ENCODE data around the gene TBC1D8. TPM values are rescaled to one million over a fixed set of nuclear protein-coding genes. Genes with fewer than 3 reads are reported as not detected.
A peak's percentile ranks its signal among the peaks of the same experiment; 100 is the strongest.

The TBC1D8 gene
- total RNA-seq, 4 donors from 2014 or later: 16.7 to 44.0 (median 19.7) TPM

DNA sequence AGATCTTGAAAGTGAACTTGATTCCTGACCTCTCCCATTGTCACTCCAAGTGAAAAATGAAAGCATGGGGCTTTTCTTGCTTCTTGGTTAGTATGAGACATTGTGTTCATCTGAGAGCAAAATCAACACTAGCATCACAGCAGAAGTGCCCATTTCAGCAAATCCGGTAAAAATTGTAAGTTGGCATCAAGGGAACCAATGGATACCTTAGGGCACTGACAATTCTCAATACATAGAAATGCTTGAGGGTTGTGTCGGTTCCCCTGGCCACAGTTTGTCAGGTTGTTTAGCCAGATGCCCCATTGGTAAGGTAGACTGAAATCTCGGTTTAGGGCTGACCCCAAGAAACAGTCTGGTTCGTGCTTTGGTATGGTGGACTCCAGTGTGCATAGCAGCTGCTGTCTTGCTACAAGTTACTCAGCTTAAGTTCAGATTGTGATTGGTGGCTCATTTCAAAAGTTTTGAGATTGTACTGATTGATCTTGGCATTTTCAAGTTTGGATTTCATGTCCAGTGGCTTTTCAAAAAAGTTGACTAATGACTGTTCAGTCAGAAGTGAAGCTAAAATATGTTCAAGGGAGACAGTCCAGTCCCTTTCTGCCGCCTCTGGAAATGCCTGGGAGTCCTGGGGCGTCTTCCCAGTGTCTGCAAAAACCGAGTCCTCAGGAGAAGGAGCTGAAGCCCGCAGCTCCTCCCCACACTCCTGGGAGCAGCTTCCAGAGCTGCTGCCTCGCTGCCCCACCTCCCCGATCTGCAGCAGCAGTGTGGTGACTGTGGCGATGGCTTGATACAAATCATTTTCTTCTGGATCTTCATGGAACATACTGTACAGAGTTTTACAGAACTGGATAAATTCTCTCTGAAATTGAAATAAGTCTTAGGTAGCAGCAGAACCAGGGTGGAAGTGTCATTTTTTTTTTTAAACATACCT lies 143.5 kb downstream of the TBC1D8 start:
- no peak for DNase-seq
- no peaks in the 10 kb centered on the region for H3K4me1 ChIP-seq
- H3K4me3 ChIP-seq: no peak overlapping the region
- H3K36me3 ChIP-seq: no peaks in the 10 kb centered on the region
- intact Hi-C loops (cut with DNase I; ENCODE audit: low total_unique reads): no loop called here
- TF ChIP-seq POLR2A (IDR thresholded peaks at IDR 0.05): no peak
- TF ChIP-seq, protein P1, sequence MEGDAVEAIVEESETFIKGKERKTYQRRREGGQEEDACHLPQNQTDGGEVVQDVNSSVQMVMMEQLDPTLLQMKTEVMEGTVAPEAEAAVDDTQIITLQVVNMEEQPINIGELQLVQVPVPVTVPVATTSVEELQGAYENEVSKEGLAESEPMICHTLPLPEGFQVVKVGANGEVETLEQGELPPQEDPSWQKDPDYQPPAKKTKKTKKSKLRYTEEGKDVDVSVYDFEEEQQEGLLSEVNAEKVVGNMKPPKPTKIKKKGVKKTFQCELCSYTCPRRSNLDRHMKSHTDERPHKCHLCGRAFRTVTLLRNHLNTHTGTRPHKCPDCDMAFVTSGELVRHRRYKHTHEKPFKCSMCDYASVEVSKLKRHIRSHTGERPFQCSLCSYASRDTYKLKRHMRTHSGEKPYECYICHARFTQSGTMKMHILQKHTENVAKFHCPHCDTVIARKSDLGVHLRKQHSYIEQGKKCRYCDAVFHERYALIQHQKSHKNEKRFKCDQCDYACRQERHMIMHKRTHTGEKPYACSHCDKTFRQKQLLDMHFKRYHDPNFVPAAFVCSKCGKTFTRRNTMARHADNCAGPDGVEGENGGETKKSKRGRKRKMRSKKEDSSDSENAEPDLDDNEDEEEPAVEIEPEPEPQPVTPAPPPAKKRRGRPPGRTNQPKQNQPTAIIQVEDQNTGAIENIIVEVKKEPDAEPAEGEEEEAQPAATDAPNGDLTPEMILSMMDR (IDR thresholded peaks at IDR 0.05): no peak
- no peaks in the 10 kb centered on the region for H3K9me3 ChIP-seq
- no peak overlapping the region for H3K27ac ChIP-seq
- H3K27me3 ChIP-seq: no peaks in the 10 kb centered on the region

DNA sequence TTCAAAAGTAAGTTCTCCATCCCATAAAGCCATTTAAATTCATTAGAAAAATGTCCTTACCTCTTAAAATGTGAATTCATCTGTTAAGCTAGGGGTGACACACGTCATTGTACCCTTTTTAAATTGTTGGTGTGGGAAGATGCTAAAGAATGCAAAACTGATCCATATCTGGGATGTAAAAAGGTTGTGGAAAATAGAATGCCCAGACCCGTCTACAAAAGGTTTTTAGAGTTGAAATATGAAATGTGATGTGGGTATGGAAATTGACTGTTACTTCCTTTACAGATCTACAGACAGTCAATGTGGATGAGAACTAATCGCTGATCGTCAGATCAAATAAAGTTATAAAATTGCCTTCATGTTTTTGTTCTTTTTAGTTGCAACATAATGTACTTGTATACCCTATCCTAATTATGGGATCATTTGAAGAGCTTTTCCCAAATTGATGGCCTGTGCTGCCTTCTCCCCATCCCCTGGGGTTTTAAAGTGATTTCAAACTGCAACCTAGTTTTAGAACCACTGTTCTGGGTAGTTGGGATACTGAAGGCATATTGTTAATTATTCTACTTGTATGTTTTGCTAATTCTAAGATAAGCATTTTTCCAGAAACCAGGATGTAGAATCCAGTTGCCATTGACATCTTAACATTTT lies 145.0 kb downstream of the TBC1D8 start:
- no peak overlapping the region for H3K27ac ChIP-seq
- DNase-seq: no peak
- H3K4me1 ChIP-seq: no peaks in the 10 kb centered on the region
- H3K4me3 ChIP-seq: no peak overlapping the region
- H3K27me3 ChIP-seq: no peaks in the 10 kb centered on the region
- intact Hi-C loops (cut with DNase I; ENCODE audit: low total_unique reads): no loop called here
- no peaks in the 10 kb centered on the region for H3K36me3 ChIP-seq
- TF ChIP-seq, protein P1 (IDR thresholded peaks at IDR 0.05): no peak
- no peak for TF ChIP-seq POLR2A (IDR thresholded peaks at IDR 0.05)
- no peaks in the 10 kb centered on the region for H3K9me3 ChIP-seq

DNA sequence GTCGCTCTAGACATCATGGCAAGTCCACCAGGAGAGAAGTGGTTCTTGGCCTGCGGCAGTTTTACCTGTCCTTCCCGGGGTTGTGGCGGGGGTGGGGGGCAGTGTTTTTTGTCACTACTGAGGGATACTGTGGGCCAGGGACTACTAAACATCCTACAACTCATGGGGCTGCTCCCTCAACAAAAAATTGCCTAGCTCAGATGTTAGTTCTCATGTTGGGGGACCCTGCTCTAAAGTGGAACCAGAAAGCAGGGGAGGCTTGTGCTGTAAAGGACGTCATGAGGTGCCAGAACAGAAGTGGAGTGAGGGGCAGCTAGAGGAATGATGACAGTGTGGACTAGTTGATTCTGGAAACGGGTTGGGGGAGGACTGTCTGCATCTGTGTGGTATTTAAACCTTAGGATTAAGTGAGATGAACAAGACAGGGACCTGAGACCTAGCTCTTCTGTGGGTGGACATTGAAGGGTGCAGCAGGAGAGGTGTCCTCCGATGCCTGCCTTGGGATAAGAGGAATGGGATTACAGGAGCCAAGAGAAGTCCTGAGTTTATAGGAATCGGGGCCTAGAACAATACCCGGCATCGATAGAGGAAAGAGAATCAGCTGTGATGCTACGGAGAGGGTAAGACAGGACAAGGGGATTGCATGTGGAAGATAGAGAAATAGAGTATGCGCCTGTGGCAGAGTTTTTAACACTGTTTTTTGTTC lies 146.4 kb downstream of the TBC1D8 start:
- H3K27me3 ChIP-seq: no peaks in the 10 kb centered on the region
- TF ChIP-seq, protein P1 (IDR thresholded peaks at IDR 0.05): no peak
- no peak for TF ChIP-seq POLR2A (IDR thresholded peaks at IDR 0.05)
- no peak overlapping the region for H3K27ac ChIP-seq
- H3K36me3 ChIP-seq: no peaks in the 10 kb centered on the region
- intact Hi-C loops (cut with DNase I; ENCODE audit: low total_unique reads): loop anchor here (5.0 kb wide), 1 partner anchor 148 kb away; the partner anchor contains the start of gene TBC1D8
- H3K4me3 ChIP-seq: no peak overlapping the region
- DNase-seq: no peak
- no peaks in the 10 kb centered on the region for H3K9me3 ChIP-seq
- no peaks in the 10 kb centered on the region for H3K4me1 ChIP-seq

DNA sequence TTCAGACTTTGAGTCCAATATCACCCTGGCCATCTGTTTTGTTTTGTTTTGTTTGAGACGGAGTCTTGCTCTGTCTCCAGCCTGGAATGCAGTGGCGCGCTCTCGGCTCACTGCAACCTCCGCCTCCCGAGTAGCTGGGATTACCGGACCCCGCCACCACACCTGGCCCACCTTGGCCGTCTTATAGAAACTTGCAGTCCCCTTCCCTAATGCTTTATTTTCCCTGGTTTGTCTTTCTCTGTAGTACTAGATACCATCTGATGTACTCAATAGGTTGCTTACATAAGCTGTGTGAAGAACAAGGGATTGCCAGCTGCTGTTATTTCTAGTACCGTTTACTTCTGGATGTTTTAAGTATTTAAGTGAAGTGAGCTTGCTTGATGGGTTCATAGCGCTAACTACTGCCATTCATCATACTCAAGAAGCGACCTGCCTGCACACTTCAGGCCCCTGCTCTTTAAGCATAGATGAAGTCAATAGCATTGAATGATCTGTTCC lies 147.9 kb downstream of the TBC1D8 start:
- no peak for DNase-seq
- Histone ChIP-seq H3K4me1 (no peaks in the 10 kb centered on the region), H3K4me3 (peak overlapping the region; percentile 66 to 86), H3K36me3 (no peaks in the 10 kb centered on the region), H3K27ac (peak overlapping the region; percentile 88 to 89), H3K27me3 (no peaks in the 10 kb centered on the region), H3K9me3 (no peaks in the 10 kb centered on the region)
- TF ChIP-seq POLR2A (IDR thresholded peaks at IDR 0.05): no peak
- TF ChIP-seq, protein P1 (IDR thresholded peaks at IDR 0.05): no peak
- intact Hi-C loops (cut with DNase I; ENCODE audit: low total_unique reads): loop anchor here (5.0 kb wide), 1 partner anchor 149 kb away; the partner anchor contains the start of gene TBC1D8
